ENCODE measurements around the gene FREM3. TPM values are rescaled to one million over a fixed set of nuclear protein-coding genes. Genes with fewer than 3 reads are reported as not detected.
"Not testable (repeated sequence)": the region's sequence is repeated elsewhere in the genome, so short reads cannot be mapped to it uniquely, and the experiment has no call there.

FREM3 gene
- total RNA-seq, 1 experiment from 2014 or later, result not detected

GRCh38 chr4:143679434-143679833, 21.0 kb downstream of the FREM3 start:
- Histone ChIP-seq H3K23ac (ENCODE audit: insufficient read length, low read depth, low read length) (no peak overlapping the region), H4K91ac (ENCODE audit: insufficient read length, low read depth, low read length) (no peak overlapping the region), H3K4me1 (ENCODE audit: insufficient read depth, low read length) (0 out of 2 replicates have a peak, but pooled peaks cover 2% of the 10 kb centered on the region), H2BK120ac (ENCODE audit: low read depth, low read length, poor library complexity, severe bottlenecking) (no peak overlapping the region), H3K9ac (ENCODE audit: extremely low read depth, insufficient read length, low read length) (no peak overlapping the region), H3K14ac (ENCODE audit: insufficient read depth, low read length) (no peak overlapping the region), H2BK20ac (ENCODE audit: low read depth, low read length, poor library complexity, severe bottlenecking) (no peak overlapping the region), H3K23me2 (ENCODE audit: insufficient read length, low read depth, low read length, poor library complexity, severe bottlenecking) (no peaks in the 10 kb centered on the region), H2BK15ac (ENCODE audit: low read depth, low read length) (no peak overlapping the region), H3K4me2 (ENCODE audit: insufficient read depth, insufficient read length, low read length) (no peak overlapping the region), H3K56ac (ENCODE audit: insufficient read length, low read depth, low read length) (no peak overlapping the region), H3K4ac (ENCODE audit: low read depth, low read length) (no peak overlapping the region), H2AK5ac (ENCODE audit: insufficient read length, low read length) (no peak overlapping the region), H3K79me2 (ENCODE audit: insufficient read depth, low read length) (no peaks in the 10 kb centered on the region), H3K18ac (ENCODE audit: insufficient read length, low read depth, low read length) (no peak overlapping the region), H3K27ac (ENCODE audit: insufficient read length, low read depth, low read length) (no peak overlapping the region), H2BK5ac (ENCODE audit: insufficient read length, low read length) (no peak overlapping the region), H3T11ph (ENCODE audit: low read length) (no peak overlapping the region), H2AFZ (ENCODE audit: low read length) (no peak overlapping the region), H4K5ac (ENCODE audit: insufficient read length, low read depth, low read length) (no peak overlapping the region), H3K9me3 (ENCODE audit: control insufficient read depth, low read depth, low read length) (no peaks in the 10 kb centered on the region), H3K27me3 (ENCODE audit: insufficient read depth, low read length) (no peaks in the 10 kb centered on the region), H4K8ac (replicated peaks; ENCODE audit: insufficient read length, low read depth, low read length) (no peak overlapping the region), H4K20me1 (ENCODE audit: control insufficient read depth, insufficient read depth, insufficient read length) (no peaks in the 10 kb centered on the region), H2BK12ac (ENCODE audit: insufficient read length, low read depth, low read length) (no peak overlapping the region), H3K79me1 (ENCODE audit: insufficient read depth, low read depth, low read length, poor library complexity, severe bottlenecking) (no peaks in the 10 kb centered on the region)
- TF ChIP-seq CTCF (conservative IDR thresholded peaks at IDR 0.05), result no peak
- Mint-ChIP-seq H3K4me1 (no peaks in the 10 kb centered on the region), H3K4me3 (no peak overlapping the region), H3K36me3 (ENCODE audit: insufficient read depth in 1 of 3, low read depth in 3 of 3) (peaks cover 2 to 5% (median 2%) of the 10 kb centered on the region in 3 experiments; a peak in 3 of 7 replicates), H3K27me3 (ENCODE audit: low read depth) (peaks cover 2% of the 10 kb centered on the region), H3K27ac (no peak overlapping the region), H3K9me3 (peaks cover 6% of the 10 kb centered on the region in 2 experiments; a peak in 4 of 5 replicates)
- no peak for DNase-seq
- WGBS (ENCODE audit: extremely low coverage, insufficient read length, low lambda C conversion rate), result no CpG with 5 or more reads among the region's 2 CpGs

- not testable (repeated sequence) for H3K27me3 ChIP-seq (ENCODE audit: insufficient read depth, low read length); H3K4me2 ChIP-seq (ENCODE audit: insufficient read depth, insufficient read length, low read length); H2AFZ ChIP-seq (ENCODE audit: low read length); H3T11ph ChIP-seq (ENCODE audit: low read length); H3K9ac ChIP-seq (ENCODE audit: extremely low read depth, insufficient read length, low read length); H3K27ac ChIP-seq (ENCODE audit: insufficient read length, low read depth, low read length); H4K8ac ChIP-seq (replicated peaks; ENCODE audit: insufficient read length, low read depth, low read length); H3K4me1 Mint-ChIP-seq; H3K18ac ChIP-seq (ENCODE audit: insufficient read length, low read depth, low read length); H4K5ac ChIP-seq (ENCODE audit: insufficient read length, low read depth, low read length); H3K14ac ChIP-seq (ENCODE audit: insufficient read depth, low read length); H3K4ac ChIP-seq (ENCODE audit: low read depth, low read length); H3K27ac Mint-ChIP-seq; H2BK120ac ChIP-seq (ENCODE audit: low read depth, low read length, poor library complexity, severe bottlenecking); H3K79me2 ChIP-seq (ENCODE audit: insufficient read depth, low read length); H3K27me3 Mint-ChIP-seq (ENCODE audit: low read depth); H2AK5ac ChIP-seq (ENCODE audit: insufficient read length, low read length); H3K56ac ChIP-seq (ENCODE audit: insufficient read length, low read depth, low read length); H3K9me3 ChIP-seq (ENCODE audit: control insufficient read depth, low read depth, low read length); H4K20me1 ChIP-seq (ENCODE audit: control insufficient read depth, insufficient read depth, insufficient read length); H4K91ac ChIP-seq (ENCODE audit: insufficient read length, low read depth, low read length); H2BK15ac ChIP-seq (ENCODE audit: low read depth, low read length); H2BK20ac ChIP-seq (ENCODE audit: low read depth, low read length, poor library complexity, severe bottlenecking); H3K23ac ChIP-seq (ENCODE audit: insufficient read length, low read depth, low read length); H2BK5ac ChIP-seq (ENCODE audit: insufficient read length, low read length); H2BK12ac ChIP-seq (ENCODE audit: insufficient read length, low read depth, low read length); H3K23me2 ChIP-seq (ENCODE audit: insufficient read length, low read depth, low read length, poor library complexity, severe bottlenecking); H3K4me3 Mint-ChIP-seq; DNase-seq; H3K79me1 ChIP-seq (ENCODE audit: insufficient read depth, low read depth, low read length, poor library complexity, severe bottlenecking); H3K4me1 ChIP-seq (ENCODE audit: insufficient read depth, low read length)
- Mint-ChIP-seq H3K9me3 (peaks cover 15 to 17% of the 10 kb centered on the region in 2 experiments), H3K36me3 (ENCODE audit: insufficient read depth in 1 of 3, low read depth in 3 of 3) (peaks cover 6 to 13% (median 6%) of the 10 kb centered on the region in 3 experiments; a peak in 4 of 7 replicates)
- WGBS (ENCODE audit: extremely low coverage, insufficient read length, low lambda C conversion rate), result no CpG with 5 or more reads among the region's 9 CpGs
Observed at GRCh38 chr4:143673629-143674028, 26.8 kb downstream of the FREM3 start.

Measured in H9 (cell line).